Measurements from ENCODE around the gene CLDN1.

DNA sequence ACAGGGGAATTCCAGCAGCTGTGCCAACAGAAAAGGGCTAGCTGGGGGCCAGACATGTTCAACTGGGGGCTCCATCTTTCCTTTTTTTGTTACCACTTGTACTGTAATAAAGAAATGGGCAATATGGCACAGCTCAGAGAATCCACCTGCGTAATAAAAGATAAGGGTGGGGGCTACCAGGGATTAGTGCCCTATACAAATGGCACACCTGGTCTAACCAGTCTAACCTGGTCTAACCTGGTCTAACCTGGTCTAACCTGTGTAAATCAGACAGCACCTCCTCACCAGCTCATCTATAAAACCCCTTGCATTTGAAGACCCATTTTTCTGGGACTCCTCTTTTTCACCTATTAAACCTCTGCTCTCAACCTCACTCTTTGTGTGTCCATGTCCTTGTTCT, 39.5 kb upstream of the CLDN1 start:
- TF ChIP-seq, protein P1, sequence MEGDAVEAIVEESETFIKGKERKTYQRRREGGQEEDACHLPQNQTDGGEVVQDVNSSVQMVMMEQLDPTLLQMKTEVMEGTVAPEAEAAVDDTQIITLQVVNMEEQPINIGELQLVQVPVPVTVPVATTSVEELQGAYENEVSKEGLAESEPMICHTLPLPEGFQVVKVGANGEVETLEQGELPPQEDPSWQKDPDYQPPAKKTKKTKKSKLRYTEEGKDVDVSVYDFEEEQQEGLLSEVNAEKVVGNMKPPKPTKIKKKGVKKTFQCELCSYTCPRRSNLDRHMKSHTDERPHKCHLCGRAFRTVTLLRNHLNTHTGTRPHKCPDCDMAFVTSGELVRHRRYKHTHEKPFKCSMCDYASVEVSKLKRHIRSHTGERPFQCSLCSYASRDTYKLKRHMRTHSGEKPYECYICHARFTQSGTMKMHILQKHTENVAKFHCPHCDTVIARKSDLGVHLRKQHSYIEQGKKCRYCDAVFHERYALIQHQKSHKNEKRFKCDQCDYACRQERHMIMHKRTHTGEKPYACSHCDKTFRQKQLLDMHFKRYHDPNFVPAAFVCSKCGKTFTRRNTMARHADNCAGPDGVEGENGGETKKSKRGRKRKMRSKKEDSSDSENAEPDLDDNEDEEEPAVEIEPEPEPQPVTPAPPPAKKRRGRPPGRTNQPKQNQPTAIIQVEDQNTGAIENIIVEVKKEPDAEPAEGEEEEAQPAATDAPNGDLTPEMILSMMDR (IDR thresholded peaks at IDR 0.05; ENCODE audit: low read depth, low read length), result no peak
- no peak for TF ChIP-seq MYC (IDR thresholded peaks at IDR 0.05; ENCODE audit: low read depth, low read length)
- TF ChIP-seq, protein P2, sequence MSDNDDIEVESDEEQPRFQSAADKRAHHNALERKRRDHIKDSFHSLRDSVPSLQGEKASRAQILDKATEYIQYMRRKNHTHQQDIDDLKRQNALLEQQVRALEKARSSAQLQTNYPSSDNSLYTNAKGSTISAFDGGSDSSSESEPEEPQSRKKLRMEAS (IDR thresholded peaks at IDR 0.05; ENCODE audit: low read depth, low read length), result no peak
